Measurements from ENCODE around the gene PGBD2. TPM values are rescaled to one million over a fixed set of nuclear protein-coding genes. Genes with fewer than 3 reads are reported as not detected.

Gene PGBD2
- total RNA-seq, 1 experiment from 2014 or later = 6.5 TPM

DNA sequence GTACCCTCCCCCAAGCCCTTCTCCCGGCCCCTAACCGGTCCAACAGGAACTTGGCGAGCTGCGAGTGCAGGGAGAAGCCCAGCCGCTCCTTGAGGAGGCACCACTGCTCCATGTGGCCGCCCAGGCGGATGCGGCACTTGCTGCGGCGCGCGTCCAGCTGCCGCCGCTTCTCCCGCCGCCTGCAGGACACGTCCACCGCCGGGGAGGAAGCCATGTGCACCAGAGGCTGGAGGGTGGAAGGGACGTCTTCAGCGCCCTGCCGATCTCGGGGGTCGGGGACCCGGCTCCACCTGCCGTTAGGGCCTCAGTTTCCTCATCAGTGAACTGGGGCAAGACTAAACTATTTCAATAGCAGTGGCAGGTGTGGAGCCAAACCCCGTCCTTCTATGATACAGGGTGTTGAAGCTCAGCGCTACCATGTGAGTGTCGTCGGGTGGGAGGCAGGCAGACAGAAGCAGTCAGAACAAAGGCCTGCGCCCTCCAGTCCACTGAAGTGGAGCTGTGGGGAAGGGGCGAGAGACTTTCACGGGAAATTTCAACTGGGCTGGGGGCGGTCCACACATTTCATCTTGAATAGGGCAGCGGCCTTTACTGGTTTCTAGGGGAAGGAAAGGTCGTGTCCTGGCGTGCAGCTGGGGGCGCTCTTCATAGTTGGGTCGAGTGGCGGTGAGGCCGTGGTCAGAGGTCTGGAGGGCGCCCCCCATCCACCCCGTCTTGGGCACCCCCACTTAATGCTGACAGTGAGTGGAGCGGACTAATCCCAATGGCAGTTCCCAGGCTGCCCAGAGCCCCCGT is 47.7 kb upstream of the PGBD2 start:
- Mint-ChIP-seq H3K4me3 (peak overlapping the region; percentile 88), H3K27ac (peak overlapping the region; percentile 95), H3K27me3 (ENCODE audit: low read depth) (peaks cover 30% of the 10 kb centered on the region), H3K36me3 (peaks cover 8% of the 10 kb centered on the region), H3K9me3 (peaks cover 3% of the 10 kb centered on the region), H3K4me1 (peaks cover 21% of the 10 kb centered on the region)
- ChIA-PET CTCF (interaction anchor here (0.6 to 3.0 kb wide), 15 partner anchors 11 to 57 kb away, joined by 3 to 40 read pairs (median 7); partner anchors contain the start of genes PGBD2, SH3BP5L and ZNF672), POLR2A (interaction anchor here (1.3 to 2.5 kb wide), 7 partner anchors 11 to 48 kb away, joined by 3 to 20 read pairs (median 11); partner anchors contain the start of genes PGBD2, SH3BP5L and ZNF672)
- peak; percentile 60 for ATAC-seq
- DNase-seq (ENCODE audit: low spot score) = peak; percentile 81
- TF ChIP-seq KAT7 (CRISPR knock-in tag; IDR thresholded peaks at IDR 0.05; ENCODE audit: borderline replicate concordance) = 0 out of 2 replicates have a peak, but pooled peaks have one; percentile 42
- TF ChIP-seq E2F5 (CRISPR knock-in tag; IDR thresholded peaks at IDR 0.05) = 0 out of 2 replicates have a peak, but pooled peaks have one; percentile 49
- TF ChIP-seq ZNF396 (CRISPR knock-in tag; IDR thresholded peaks at IDR 0.05; ENCODE audit: borderline replicate concordance) = no peak
- no peak for TF ChIP-seq ZBTB21 (CRISPR knock-in tag; IDR thresholded peaks at IDR 0.05; ENCODE audit: borderline replicate concordance)
- TF ChIP-seq HMGXB4 (CRISPR knock-in tag; IDR thresholded peaks at IDR 0.05) = peak; percentile 90
- TF ChIP-seq NFATC4 (CRISPR knock-in tag; IDR thresholded peaks at IDR 0.05) = no peak
- TF ChIP-seq ZNF416 (CRISPR knock-in tag; IDR thresholded peaks at IDR 0.05) = peak; percentile 13; the same call in 1 of the 2 replicates
- TF ChIP-seq ZNF671 (CRISPR knock-in tag; IDR thresholded peaks at IDR 0.05) = no peak
- TF ChIP-seq CREM (CRISPR knock-in tag; IDR thresholded peaks at IDR 0.05) = peak; percentile 51; the same call in 1 of the 2 replicates
- peak; percentile 93 for TF ChIP-seq RELA (CRISPR knock-in tag; IDR thresholded peaks at IDR 0.05; ENCODE audit: borderline replicate concordance)
- 0 out of 2 replicates have a peak, but pooled peaks have one; percentile 25 for TF ChIP-seq SP1 (CRISPR knock-in tag; conservative IDR thresholded peaks at IDR 0.05)
- TF ChIP-seq SMAD4 (CRISPR knock-in tag; IDR thresholded peaks at IDR 0.05) = no peak
- TF ChIP-seq MAX (CRISPR knock-in tag; IDR thresholded peaks at IDR 0.05) = peak; percentile 93
- TF ChIP-seq FOXJ3 (CRISPR knock-in tag; IDR thresholded peaks at IDR 0.05; ENCODE audit: borderline replicate concordance) = no peak
- peak; percentile 64; the same call in 1 of the 2 replicates for TF ChIP-seq ZNF281 (CRISPR knock-in tag; IDR thresholded peaks at IDR 0.05)
- no peak for TF ChIP-seq NFYB (CRISPR knock-in tag; conservative IDR thresholded peaks at IDR 0.05; ENCODE audit: low read depth)
- no peak for TF ChIP-seq TCF7 (CRISPR knock-in tag; IDR thresholded peaks at IDR 0.05; ENCODE audit: low read depth)
- TF ChIP-seq SMAD3 (CRISPR knock-in tag; IDR thresholded peaks at IDR 0.05; ENCODE audit: borderline replicate concordance) = peak; percentile 78
- TF ChIP-seq FOXP1 (CRISPR knock-in tag; IDR thresholded peaks at IDR 0.05; ENCODE audit: borderline replicate concordance) = peak; percentile 83
- no peak for TF ChIP-seq GTF2I (CRISPR knock-in tag; conservative IDR thresholded peaks at IDR 0.05)
- no peak; the same call in 1 of the 2 replicates for TF ChIP-seq TP53 (CRISPR knock-in tag; IDR thresholded peaks at IDR 0.05)
- TF ChIP-seq ZSCAN18 (CRISPR knock-in tag; IDR thresholded peaks at IDR 0.05) = no peak
- no peak for TF ChIP-seq ZNF425 (CRISPR knock-in tag; conservative IDR thresholded peaks at IDR 0.05)
- TF ChIP-seq FOXK1 (CRISPR knock-in tag; IDR thresholded peaks at IDR 0.05) = peak; percentile 54
- TF ChIP-seq ESRRA (CRISPR knock-in tag; IDR thresholded peaks at IDR 0.05; ENCODE audit: borderline replicate concordance) = peak; percentile 24; the same call in 1 of the 2 replicates
